GM12872 (cell line): ENCODE measurements around the gene BOC.

ENCODE experiments used
- TF ChIP-seq, protein P1 (sequence below): IDR thresholded peaks from 3 replicates; pipeline ENCODE4 v1.5.1; 2011; ENCODE audit warnings: low read depth, mild to moderate bottlenecking, low read length, moderate library complexity; ENCODE audit not compliant: insufficient read depth

Gene BOC

DNA sequence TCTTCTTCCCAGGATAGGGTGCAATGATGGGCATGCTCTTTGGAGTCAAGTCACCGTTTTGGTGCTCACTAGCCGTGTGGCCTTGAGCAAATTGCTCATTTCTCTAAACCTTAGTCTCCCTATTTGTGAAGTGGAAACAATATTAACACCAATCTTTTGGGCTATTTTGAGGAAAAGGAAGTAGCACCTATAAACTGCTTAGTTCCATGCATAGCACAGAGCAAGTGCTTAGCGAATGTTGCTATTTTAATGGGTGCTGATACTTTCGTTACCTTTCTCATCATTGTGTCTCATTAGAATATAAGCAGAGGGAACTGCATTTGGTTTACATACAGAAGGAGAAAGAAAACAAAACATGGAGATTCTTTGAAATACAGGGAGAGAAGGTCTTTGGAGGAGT, 66.1 kb downstream of the BOC start:
- TF ChIP-seq, protein P1, sequence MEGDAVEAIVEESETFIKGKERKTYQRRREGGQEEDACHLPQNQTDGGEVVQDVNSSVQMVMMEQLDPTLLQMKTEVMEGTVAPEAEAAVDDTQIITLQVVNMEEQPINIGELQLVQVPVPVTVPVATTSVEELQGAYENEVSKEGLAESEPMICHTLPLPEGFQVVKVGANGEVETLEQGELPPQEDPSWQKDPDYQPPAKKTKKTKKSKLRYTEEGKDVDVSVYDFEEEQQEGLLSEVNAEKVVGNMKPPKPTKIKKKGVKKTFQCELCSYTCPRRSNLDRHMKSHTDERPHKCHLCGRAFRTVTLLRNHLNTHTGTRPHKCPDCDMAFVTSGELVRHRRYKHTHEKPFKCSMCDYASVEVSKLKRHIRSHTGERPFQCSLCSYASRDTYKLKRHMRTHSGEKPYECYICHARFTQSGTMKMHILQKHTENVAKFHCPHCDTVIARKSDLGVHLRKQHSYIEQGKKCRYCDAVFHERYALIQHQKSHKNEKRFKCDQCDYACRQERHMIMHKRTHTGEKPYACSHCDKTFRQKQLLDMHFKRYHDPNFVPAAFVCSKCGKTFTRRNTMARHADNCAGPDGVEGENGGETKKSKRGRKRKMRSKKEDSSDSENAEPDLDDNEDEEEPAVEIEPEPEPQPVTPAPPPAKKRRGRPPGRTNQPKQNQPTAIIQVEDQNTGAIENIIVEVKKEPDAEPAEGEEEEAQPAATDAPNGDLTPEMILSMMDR, result no peak

DNA sequence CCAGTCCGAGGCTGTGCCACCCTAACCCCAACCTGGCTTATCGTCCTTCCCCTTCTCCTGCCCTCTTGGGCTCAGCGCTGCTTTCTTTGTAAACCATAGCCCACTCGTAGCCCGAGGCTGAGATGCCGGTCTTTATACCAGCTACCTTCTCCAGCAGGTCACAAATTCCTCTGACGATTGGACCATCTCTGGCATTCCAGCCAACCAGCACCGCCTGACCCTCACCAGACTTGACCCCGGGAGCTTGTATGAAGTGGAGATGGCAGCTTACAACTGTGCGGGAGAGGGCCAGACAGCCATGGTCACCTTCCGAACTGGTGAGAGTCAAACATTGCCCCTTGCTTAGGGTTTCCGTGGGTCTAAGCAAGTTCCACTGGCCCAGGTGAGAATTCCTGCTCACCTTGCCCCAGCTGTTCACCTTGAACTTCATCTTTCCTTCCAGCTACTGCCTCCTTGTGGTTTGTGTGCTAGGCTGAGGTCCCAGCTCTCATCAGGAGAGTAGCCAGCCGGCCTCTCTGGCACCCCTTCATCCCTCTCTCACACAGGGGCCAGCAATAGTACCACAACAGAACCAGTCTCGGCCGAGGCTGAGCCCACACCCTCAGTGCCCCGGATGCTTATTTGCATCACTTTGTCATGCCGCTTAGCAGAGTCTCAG, 66.7 kb downstream of the BOC start:
- TF ChIP-seq, protein P1, result peak; percentile 47

DNA sequence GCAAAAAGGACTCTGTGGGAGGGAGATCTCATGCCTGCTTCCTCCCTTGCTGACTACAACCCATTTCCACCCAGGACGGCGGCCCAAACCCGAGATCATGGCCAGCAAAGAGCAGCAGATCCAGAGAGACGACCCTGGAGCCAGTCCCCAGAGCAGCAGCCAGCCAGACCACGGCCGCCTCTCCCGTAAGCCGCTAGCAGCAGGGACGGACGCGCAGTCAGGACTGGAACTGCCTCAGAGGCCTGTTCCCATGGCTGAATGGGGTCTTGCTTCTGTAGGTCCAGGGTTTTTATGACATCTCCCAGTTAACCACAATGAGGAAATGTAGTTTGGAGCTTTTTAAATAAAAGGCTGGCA, 67.2 kb downstream of the BOC start:
- TF ChIP-seq, protein P1, result no peak

DNA sequence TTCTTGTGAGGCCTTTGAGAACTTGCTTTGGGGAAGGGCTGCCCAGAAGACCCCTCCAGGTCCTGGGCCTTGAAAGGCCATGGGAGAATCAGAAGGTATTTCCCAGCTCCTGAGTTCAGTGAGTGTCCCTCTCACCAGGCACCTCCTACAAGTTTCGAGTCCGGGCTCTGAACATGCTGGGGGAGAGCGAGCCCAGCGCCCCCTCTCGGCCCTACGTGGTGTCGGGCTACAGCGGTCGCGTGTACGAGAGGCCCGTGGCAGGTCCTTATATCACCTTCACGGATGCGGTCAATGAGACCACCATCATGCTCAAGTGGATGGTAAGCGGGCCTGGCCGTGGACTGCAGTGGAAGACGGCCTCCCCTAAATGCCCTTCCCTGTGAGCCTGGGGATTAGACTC, 68.3 kb downstream of the BOC start:
- TF ChIP-seq, protein P1, result no peak

DNA sequence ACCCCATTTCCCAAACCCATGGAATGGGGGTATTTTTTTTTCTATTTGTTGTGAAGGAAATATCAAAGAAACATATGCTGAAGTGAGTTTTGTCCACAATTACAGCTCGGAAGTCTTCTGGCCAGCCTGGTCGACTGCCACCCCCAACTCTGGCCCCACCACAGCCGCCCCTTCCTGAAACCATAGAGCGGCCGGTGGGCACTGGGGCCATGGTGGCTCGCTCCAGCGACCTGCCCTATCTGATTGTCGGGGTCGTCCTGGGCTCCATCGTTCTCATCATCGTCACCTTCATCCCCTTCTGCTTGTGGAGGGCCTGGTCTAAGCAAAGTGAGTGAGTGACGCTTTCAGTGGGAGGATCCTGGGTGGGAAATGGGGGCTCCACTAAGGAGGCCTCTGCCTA, 71.9 kb downstream of the BOC start:
- TF ChIP-seq, protein P1, result no peak

DNA sequence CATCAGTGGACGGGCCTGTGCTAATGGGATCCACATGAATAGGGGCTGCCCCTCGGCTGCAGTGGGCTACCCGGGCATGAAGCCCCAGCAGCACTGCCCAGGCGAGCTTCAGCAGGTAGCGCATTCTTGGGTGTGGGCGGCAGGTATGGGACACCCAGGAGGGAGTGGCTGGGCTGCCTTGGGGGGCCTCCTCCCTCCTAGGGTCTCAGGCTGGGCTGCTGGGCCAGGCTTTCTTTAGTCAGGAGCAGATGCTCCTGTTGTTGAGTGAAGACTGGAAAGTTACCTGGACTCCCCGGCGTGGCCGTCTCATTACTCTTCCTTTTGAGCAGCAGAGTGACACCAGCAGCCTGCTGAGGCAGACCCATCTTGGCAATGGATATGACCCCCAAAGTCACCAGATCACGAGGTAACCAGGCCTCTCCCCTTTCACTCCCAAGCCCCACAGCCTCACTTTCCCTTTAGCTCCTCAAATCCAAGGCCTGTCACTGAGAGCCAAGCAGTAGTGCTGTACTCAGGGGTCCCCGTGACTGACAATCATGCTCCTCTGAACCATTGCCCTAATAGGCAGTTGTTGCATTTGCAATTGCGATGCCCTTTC, 73.2 kb downstream of the BOC start:
- TF ChIP-seq, protein P1, result no peak

DNA sequence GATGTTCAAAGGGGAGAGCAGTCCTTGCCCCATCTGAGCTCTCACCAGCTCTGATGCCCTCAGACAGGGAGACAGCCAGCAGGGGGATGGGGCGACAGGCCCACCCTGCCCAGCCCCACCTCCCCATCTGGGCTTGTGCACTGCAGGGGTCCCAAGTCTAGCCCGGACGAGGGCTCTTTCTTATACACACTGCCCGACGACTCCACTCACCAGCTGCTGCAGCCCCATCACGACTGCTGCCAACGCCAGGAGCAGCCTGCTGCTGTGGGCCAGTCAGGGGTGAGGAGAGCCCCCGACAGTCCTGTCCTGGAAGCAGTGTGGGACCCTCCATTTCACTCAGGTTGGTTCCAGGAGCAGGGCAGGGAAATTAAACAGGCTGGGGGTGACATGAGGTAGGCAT, 73.9 kb downstream of the BOC start:
- TF ChIP-seq, protein P1, result no peak

DNA sequence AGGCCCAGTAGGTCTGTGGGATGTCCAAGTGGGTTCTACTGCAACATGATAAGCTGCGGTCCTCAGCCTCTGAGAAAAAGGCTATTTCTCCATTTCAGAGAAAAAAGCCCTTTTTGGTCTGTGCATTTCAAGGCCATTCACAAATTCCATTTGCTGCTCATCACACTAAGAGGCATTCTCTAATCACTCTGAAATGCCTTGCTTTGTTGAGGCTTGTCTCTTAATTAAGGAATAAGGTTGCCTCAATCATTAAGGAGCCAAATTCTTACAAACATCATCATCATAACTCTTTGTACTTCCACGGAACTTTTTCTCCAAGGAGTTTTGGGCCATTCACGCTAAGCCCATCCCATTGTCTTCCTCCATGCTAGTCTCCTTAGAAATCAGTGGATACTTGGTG, 74.4 kb downstream of the BOC start:
- TF ChIP-seq, protein P1, result no peak
